ENCODE results near the gene PPP1R26. TPM values are rescaled to one million over a fixed set of nuclear protein-coding genes. Genes with fewer than 3 reads are reported as not detected.

The PPP1R26 gene
- total RNA-seq, 1 experiment from 2014 or later: 46.9 TPM

DNA sequence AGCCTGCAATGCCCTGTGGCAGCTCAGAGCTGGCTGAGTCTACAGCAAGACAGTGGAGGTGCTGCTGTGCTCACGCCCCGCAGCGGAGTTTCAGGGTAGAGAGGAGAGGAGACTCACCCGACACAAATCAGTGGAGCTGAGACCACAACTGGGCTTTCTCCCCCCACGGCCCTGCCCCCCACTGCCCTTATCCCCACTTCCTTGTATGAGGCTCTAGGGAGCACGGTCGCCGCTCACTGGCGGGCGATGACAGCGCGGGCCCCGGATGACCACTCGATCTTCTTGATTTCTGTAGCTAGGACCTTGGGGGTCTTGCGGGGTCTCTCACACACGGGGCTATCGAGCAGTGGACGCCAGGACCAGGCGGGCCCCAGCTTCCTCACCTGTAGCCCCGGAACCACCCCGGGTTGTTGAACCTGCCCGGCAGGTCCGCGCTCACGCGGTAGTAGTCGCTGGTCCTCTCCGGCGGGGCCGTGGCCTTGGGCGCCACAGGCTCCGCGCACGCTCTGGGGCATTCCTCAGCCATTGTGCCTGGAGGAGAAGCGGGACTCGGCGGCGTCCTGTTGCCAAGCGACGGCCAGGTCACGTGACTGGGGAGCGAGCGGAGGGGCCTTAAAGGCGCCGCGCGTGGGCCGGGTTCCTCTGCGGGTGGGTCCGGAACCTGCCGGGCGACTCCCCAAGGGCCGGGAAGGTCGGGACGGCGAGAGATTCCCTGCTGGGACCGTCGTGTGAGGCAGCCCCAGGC is 19.9 kb downstream of the PPP1R26 start:
- Histone ChIP-seq H4K20me1 (ENCODE audit: insufficient read depth) (peaks cover 22% of the 10 kb centered on the region), H3K9me3 (ENCODE audit: insufficient read depth, low read depth) (no peaks in the 10 kb centered on the region), H3F3A (ENCODE audit: insufficient read depth, low read depth) (no peaks in the 10 kb centered on the region; the same call in 1 of the 2 replicates), H3K4me3 (peak overlapping the region; percentile 63), H3K79me2 (ENCODE audit: low read depth) (peaks cover 23% of the 10 kb centered on the region), H3K4me1 (replicated peaks; ENCODE audit: insufficient read depth) (peaks cover 9% of the 10 kb centered on the region; the same call in 1 of the 2 replicates), H3K9me2 (ENCODE audit: insufficient read depth) (no peaks in the 10 kb centered on the region), H3K27ac (peak overlapping the region; percentile 59), H3K36me3 (ENCODE audit: low read depth) (no peaks in the 10 kb centered on the region), H3K27me3 (ENCODE audit: insufficient read depth, low read depth) (no peaks in the 10 kb centered on the region), H3K4me2 (peak overlapping the region; percentile 91), H2AFZ (peak overlapping the region; percentile 88)
- POLR2A ChIA-PET (ENCODE audit: unreplicated experiment): interaction anchor here (0.6 kb wide), 2 partner anchors 22 to 1990 kb away, joined by 4 to 10 read pairs; no protein-coding TSS in a partner anchor
- TF ChIP-seq CTCF (conservative IDR thresholded peaks at IDR 0.05): no peak
- no peak for TF ChIP-seq EZH2 (IDR thresholded peaks at IDR 0.05; ENCODE audit: low read depth)
- peak; percentile 88 to 97 for DNase-seq
- intact Hi-C loops (cut with micrococcal nuclease; ENCODE audit: unreplicated experiment): loop anchor here (1.0 kb wide), 1 partner anchor 20 kb away; the partner anchor contains the start of gene PPP1R26
- TSS peak; percentile 46 for BruUV-seq (replicated peaks)
- CTCF ChIA-PET: interaction anchor here (0.5 to 1.4 kb wide), 3 partner anchors 19 to 603 kb away, joined by 3 to 5 read pairs (median 4); no protein-coding TSS in a partner anchor

DNA sequence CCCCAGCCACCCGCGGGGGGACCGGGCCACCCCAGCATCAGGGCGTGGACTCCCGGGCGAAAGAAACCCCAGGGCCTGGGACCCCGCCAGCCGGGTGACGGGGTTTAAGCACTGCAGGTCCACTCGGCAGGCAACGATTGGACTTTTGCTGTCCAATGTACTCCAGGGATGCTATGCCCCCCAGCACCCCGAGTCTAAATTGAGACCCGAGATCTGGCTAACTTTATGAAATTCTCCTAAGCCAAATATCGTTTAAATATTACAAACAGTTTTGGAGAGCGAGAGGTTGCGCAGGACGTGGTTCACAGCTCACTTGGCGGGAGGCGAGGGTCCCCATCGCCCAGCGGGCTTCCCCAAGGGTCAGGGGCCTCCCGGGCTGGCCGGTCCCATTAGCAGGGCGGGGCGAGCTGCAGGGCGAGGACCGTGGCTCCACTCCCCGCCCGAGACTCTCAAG is 20.5 kb downstream of the PPP1R26 start:
- no peaks in the 10 kb centered on the region for H3K27me3 ChIP-seq (ENCODE audit: insufficient read depth, low read depth)
- ChIA-PET POLR2A (ENCODE audit: unreplicated experiment) (interaction anchor here (0.6 kb wide), 1 partner anchor 1991 kb away, joined by 10 read pairs; no protein-coding TSS in a partner anchor), CTCF (interaction anchor here (0.5 to 1.4 kb wide), 3 partner anchors 20 to 603 kb away, joined by 3 to 5 read pairs (median 4); no protein-coding TSS in a partner anchor)
- H3K9me3 ChIP-seq (ENCODE audit: insufficient read depth, low read depth): no peaks in the 10 kb centered on the region
- H3K36me3 ChIP-seq (ENCODE audit: low read depth): no peaks in the 10 kb centered on the region
- H3K79me2 ChIP-seq (ENCODE audit: low read depth): peaks cover 23% of the 10 kb centered on the region
- BruUV-seq (replicated peaks): no TSS peak
- peak overlapping the region; percentile 91 for H3K4me2 ChIP-seq
- peaks cover 9% of the 10 kb centered on the region; the same call in 1 of the 2 replicates for H3K4me1 ChIP-seq (replicated peaks; ENCODE audit: insufficient read depth)
- peaks cover 28% of the 10 kb centered on the region for H4K20me1 ChIP-seq (ENCODE audit: insufficient read depth)
- H2AFZ ChIP-seq: peak overlapping the region; percentile 88
- no peak for DNase-seq
- no peaks in the 10 kb centered on the region for H3K9me2 ChIP-seq (ENCODE audit: insufficient read depth)
- intact Hi-C loops (cut with micrococcal nuclease; ENCODE audit: unreplicated experiment): no loop called here
- no peak overlapping the region for H3K27ac ChIP-seq
- no peak for TF ChIP-seq EZH2 (IDR thresholded peaks at IDR 0.05; ENCODE audit: low read depth)
- no peak for TF ChIP-seq CTCF (conservative IDR thresholded peaks at IDR 0.05)
- no peaks in the 10 kb centered on the region; the same call in 1 of the 2 replicates for H3F3A ChIP-seq (ENCODE audit: insufficient read depth, low read depth)
- peak overlapping the region; percentile 63 for H3K4me3 ChIP-seq

- no TSS peak for BruUV-seq (replicated peaks)
- H4K20me1 ChIP-seq (ENCODE audit: insufficient read depth): peaks cover 30% of the 10 kb centered on the region
- peak; percentile 76 to 95 for DNase-seq
These were observed 21.1 kb downstream of the PPP1R26 start, which contains the start of gene MRPS2 for GRCh38 chr9:135500525-135501260. MRPS2 (plus strand) TSS chr9:135500682; CDS start chr9:135500711, 29 bp downstream.

More at GRCh38 chr9:135500525-135501260, 21.1 kb downstream of the PPP1R26 start, which contains the start of gene MRPS2:
- no peaks in the 10 kb centered on the region for H3K27me3 ChIP-seq (ENCODE audit: insufficient read depth, low read depth)
- ChIA-PET POLR2A (ENCODE audit: unreplicated experiment) (interaction anchor here (0.6 kb wide), 1 partner anchor 1991 kb away, joined by 10 read pairs; no protein-coding TSS in a partner anchor), CTCF (no interaction called here)
- intact Hi-C loops (cut with micrococcal nuclease; ENCODE audit: unreplicated experiment): no loop called here
- no peaks in the 10 kb centered on the region; the same call in 1 of the 2 replicates for H3F3A ChIP-seq (ENCODE audit: insufficient read depth, low read depth)
- H2AFZ ChIP-seq: peak within 1 kb of the TSS; percentile 90
- no peaks in the 10 kb centered on the region for H3K36me3 ChIP-seq (ENCODE audit: low read depth)
- peaks cover 23% of the 10 kb centered on the region for H3K79me2 ChIP-seq (ENCODE audit: low read depth)
- peak within 1 kb of the TSS; percentile 91 for H3K4me2 ChIP-seq
- peaks cover 9% of the 10 kb centered on the region; the same call in 1 of the 2 replicates for H3K4me1 ChIP-seq (replicated peaks; ENCODE audit: insufficient read depth)
- H3K4me3 ChIP-seq: peak within 1 kb of the TSS; percentile 63
- no peaks in the 10 kb centered on the region for H3K9me2 ChIP-seq (ENCODE audit: insufficient read depth)
- no peaks in the 10 kb centered on the region for H3K9me3 ChIP-seq (ENCODE audit: insufficient read depth, low read depth)
- TF ChIP-seq CTCF (conservative IDR thresholded peaks at IDR 0.05): peak; percentile 75
- no peak for TF ChIP-seq EZH2 (IDR thresholded peaks at IDR 0.05; ENCODE audit: low read depth)
- peak within 1 kb of the TSS; percentile 59 for H3K27ac ChIP-seq

All from PC-9 (cell line).